ENCODE data around the gene MAP6. TPM values are rescaled to one million over a fixed set of nuclear protein-coding genes. Genes with fewer than 3 reads are reported as not detected.

Gene MAP6
- total and polyA plus RNA-seq, 12 donors: 11.4 to 56.0 (median 22.6) TPM

- Histone ChIP-seq H3K9me3 (replicated peaks in 1 of 3) (no peaks in the 10 kb centered on the region), H3K4me3 (no peak overlapping the region), H3K36me3 (replicated peaks in 1 of 2) (no peaks in the 10 kb centered on the region), H3K27ac (no peak overlapping the region), H3K4me1 (replicated peaks in 1 of 2) (no peaks in the 10 kb centered on the region), H3K27me3 (no peaks in the 10 kb centered on the region)
- TF ChIP-seq POLR2A (IDR thresholded peaks at IDR 0.05): no peak
- TF ChIP-seq CTCF (IDR thresholded peaks at IDR 0.05): no peak
- intact Hi-C loops (cut with DNase I): no loop called here
- DNase-seq: no peak
- 65 to 81% (median 70%) methylated on average over 7 of the region's 7 CpGs for WGBS, 4 donors
Observed at GRCh38 chr11:75615751-75616150, 53.1 kb downstream of the MAP6 start.

GRCh38 chr11:75611823-75612222 is 57.0 kb downstream of the MAP6 start:
- Histone ChIP-seq H3K4me1 (replicated peaks in 1 of 2) (no peaks in the 10 kb centered on the region), H3K27me3 (no peaks in the 10 kb centered on the region), H3K27ac (no peak overlapping the region), H3K36me3 (replicated peaks in 1 of 2) (no peaks in the 10 kb centered on the region), H3K9me3 (replicated peaks in 1 of 3) (no peaks in the 10 kb centered on the region), H3K4me3 (no peak overlapping the region)
- WGBS, 4 donors: 80 to 100% (median 89%) methylated on average over 2 to 3 of the region's 3 CpGs
- intact Hi-C loops (cut with DNase I): no loop called here
- DNase-seq: no peak
- TF ChIP-seq CTCF (IDR thresholded peaks at IDR 0.05): no peak
- no peak for TF ChIP-seq POLR2A (IDR thresholded peaks at IDR 0.05)

- peaks cover 0 to 5% of the 10 kb centered on the region in 2 donors for H3K4me1 ChIP-seq (replicated peaks in 1 of 2)
- H3K9me3 ChIP-seq (replicated peaks in 1 of 3): no peaks in the 10 kb centered on the region
- H3K4me3 ChIP-seq: no peak overlapping the region
- intact Hi-C loops (cut with DNase I): no loop called here
- no peak for TF ChIP-seq CTCF (IDR thresholded peaks at IDR 0.05)
- TF ChIP-seq POLR2A (IDR thresholded peaks at IDR 0.05): no peak
- WGBS, 4 donors: 83 to 93% (median 88%) methylated on average over 8 of the region's 8 CpGs
- DNase-seq: no peak
- H3K36me3 ChIP-seq (replicated peaks in 1 of 2): no peaks in the 10 kb centered on the region
- H3K27me3 ChIP-seq: no peaks in the 10 kb centered on the region
- H3K27ac ChIP-seq: no peak overlapping the region
Observed at GRCh38 chr11:75606099-75606498, 62.7 kb downstream of the MAP6 start.

- H3K27ac ChIP-seq: peak overlapping the region in 1 of 5 donors; percentile 40
- H3K4me3 ChIP-seq: no peak overlapping the region
- no peaks in the 10 kb centered on the region for H3K27me3 ChIP-seq
Observed at GRCh38 chr11:75603791-75604736, 64.8 kb downstream of the MAP6 start.

More at GRCh38 chr11:75603791-75604736, 64.8 kb downstream of the MAP6 start:
- no peaks in the 10 kb centered on the region for H3K36me3 ChIP-seq (replicated peaks in 1 of 2)
- intact Hi-C loops (cut with DNase I): no loop called here
- 81 to 86% (median 84%) methylated on average over 16 of the region's 16 CpGs for WGBS, 4 donors
- H3K9me3 ChIP-seq (replicated peaks in 1 of 3): no peaks in the 10 kb centered on the region
- H3K4me1 ChIP-seq (replicated peaks in 1 of 2): peaks cover 0 to 5% of the 10 kb centered on the region in 2 donors
- TF ChIP-seq CTCF (IDR thresholded peaks at IDR 0.05) (no peak), POLR2A (IDR thresholded peaks at IDR 0.05) (no peak)
- DNase-seq: peak in 2 of 7 donors; percentile 40 to 48

Data from adrenal gland (tissue), 12 donors.